ENCODE measurements around the gene FAM216A.

FAM216A gene

DNA sequence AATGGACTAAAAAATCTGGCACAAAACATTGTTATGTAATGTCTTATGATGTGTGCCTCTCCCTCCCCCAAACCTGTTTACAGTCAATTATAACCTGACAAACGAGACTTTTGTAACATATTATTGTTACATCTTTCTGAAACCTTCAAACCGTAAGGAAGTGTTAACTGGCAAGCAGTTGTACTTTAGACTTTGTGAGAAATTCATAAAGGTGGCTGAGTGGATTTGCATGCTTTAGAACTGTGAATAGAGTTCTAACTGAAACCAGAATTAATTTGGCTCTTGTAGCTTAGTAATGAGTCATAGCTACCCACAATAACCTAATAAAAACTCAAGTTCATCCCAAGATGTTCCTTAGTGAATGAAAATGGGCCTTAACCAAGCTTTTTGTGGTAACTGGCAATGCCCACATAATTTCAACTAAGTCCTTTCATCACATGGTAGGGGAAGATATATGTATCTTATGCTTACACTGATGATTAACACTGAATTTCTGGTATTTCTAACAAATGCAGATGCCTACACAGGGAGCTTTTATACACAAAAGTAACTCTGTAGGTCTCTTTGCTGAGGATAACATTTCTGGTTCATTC, 63.2 kb downstream of the FAM216A start:
- no peak for TF ChIP-seq GATA2 (IDR thresholded peaks at IDR 0.05; ENCODE audit: low read depth, low read length)
- TF ChIP-seq GATA3 (IDR thresholded peaks at IDR 0.05; ENCODE audit: low read depth, low read length), result no peak

DNA sequence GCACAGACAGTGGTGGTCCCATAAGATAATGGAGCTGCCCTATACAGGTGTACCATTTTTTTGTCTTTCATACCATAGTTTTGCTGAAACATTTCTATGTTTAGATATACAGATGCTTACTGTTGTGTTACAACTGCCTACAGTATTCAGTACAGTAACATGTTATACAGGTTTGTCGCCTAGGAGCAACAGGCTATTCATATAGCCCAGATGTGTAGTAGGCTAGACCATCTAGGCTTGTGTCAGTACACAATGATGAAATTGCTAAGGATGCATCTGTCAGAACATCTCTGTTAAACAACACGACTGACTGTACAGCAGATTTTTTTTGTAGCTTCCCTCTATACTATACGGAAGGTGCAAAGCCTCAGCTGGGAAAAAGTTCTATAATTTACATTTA, 64.0 kb downstream of the FAM216A start:
- TF ChIP-seq GATA3 (IDR thresholded peaks at IDR 0.05; ENCODE audit: low read depth, low read length) (no peak), GATA2 (IDR thresholded peaks at IDR 0.05; ENCODE audit: low read depth, low read length) (no peak)

DNA sequence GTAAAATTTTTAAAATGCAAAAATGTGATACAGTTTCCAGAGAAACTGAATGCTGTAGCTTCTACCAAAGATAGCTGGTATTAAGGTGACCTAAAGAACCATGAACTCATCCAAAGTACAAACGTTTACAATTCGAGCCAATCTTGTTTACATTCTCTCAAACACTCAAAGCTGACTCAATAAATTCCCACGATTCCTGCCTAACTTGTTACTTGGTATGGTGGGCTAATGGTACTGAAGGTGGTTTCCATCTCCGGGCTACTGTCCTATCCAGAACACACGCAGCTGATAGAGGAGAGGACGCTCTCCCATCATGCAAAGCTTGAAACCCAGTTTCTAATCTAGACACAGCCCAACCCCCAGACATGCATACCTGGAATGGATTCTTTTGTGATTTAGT, 65.0 kb downstream of the FAM216A start:
- TF ChIP-seq GATA3 (IDR thresholded peaks at IDR 0.05; ENCODE audit: low read depth, low read length), result no peak
- no peak for TF ChIP-seq GATA2 (IDR thresholded peaks at IDR 0.05; ENCODE audit: low read depth, low read length)

DNA sequence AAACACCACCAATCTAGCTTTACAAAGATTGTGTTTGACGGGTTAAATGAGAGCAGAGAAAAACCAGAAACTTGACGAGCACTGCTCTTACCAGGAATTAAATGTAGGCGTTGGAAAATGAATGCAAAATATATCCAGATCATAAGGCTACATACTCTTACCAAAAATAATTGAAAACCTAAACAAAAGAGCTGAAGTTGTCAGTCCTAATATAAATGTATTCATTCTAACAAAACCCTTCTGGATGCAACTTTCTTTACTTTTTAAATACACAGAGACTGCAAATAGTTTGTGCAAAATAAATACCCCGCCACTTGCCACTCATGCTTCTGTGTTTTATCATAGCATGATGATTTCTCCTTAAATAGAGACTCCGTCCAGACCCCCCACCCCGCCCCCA, 66.2 kb downstream of the FAM216A start:
- TF ChIP-seq GATA3 (IDR thresholded peaks at IDR 0.05; ENCODE audit: low read depth, low read length) (no peak), GATA2 (IDR thresholded peaks at IDR 0.05; ENCODE audit: low read depth, low read length) (no peak)

DNA sequence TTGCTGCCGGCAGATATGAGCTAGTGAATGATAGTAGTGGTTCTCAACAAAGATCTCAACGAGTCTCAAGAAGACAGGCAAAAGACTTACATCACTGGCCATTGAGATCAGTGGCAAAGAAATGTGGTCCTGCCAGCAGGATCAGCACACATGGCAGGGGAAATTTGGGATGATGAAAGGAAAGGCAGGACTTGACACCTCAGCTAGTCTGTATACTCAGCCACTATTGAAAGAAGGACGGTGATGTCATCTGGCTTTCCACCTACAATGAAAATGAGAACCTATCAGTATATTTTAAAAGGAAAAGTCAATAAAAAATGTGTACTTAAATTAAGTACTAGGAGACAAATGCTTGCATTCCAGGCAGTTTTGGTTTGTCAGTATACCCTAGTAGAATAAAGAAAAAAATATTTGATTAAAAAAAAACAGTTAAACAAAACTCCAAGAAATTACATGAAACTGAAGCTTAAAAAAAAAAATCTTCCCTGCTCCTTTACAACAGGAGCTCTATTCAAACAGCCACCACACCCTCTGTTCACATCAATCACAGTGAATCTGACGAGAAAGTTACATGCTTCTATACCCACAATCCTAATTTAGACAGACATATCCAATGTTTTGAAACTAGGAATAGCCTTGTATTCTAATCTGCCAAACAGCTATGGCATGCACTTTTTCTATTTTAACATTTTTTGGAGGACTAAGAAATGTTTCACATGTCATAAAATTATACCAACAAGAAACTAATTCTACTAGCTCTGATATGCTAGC, 68.4 kb downstream of the FAM216A start:
- no peak for TF ChIP-seq GATA2 (IDR thresholded peaks at IDR 0.05; ENCODE audit: low read depth, low read length)
- TF ChIP-seq GATA3 (IDR thresholded peaks at IDR 0.05; ENCODE audit: low read depth, low read length), result no peak

DNA sequence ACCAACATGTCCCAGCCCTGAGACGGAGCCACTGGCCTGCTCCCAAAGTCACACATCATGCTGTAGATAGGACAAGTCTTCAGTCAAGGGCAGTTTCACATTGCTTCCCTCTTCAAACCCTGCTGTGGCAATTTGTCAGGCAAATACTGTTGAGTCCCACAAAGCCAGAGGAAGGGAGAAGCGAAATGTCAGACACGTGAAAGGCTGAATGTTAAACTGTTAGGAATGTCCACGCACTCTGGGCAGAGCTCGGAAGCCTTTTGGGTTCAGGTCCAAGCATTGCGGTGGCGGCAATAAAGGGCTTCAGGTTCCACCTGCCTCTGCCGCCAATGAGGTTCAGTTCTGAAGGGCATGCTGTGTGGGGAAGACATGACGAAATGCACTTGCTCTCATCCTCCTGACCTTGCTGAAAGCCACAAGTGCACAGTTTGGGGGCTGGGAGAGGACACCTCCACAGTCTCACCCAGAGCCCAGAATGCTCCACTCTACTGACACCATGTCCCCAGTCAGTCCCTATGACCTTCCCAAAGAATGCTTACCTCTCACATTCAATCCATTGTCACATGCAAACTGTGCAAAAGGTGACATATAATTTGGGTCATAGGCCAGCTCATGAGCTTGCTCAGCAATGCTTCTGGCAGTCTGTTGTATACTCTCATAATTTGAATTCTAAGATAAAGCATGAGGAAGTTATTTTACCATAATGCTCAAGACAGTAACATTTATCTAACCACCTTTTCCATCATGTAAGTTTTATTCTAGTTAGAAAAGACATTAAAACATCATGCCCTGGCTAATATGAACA, 69.2 kb downstream of the FAM216A start:
- no peak for TF ChIP-seq GATA2 (IDR thresholded peaks at IDR 0.05; ENCODE audit: low read depth, low read length)
- TF ChIP-seq GATA3 (IDR thresholded peaks at IDR 0.05; ENCODE audit: low read depth, low read length), result no peak

DNA sequence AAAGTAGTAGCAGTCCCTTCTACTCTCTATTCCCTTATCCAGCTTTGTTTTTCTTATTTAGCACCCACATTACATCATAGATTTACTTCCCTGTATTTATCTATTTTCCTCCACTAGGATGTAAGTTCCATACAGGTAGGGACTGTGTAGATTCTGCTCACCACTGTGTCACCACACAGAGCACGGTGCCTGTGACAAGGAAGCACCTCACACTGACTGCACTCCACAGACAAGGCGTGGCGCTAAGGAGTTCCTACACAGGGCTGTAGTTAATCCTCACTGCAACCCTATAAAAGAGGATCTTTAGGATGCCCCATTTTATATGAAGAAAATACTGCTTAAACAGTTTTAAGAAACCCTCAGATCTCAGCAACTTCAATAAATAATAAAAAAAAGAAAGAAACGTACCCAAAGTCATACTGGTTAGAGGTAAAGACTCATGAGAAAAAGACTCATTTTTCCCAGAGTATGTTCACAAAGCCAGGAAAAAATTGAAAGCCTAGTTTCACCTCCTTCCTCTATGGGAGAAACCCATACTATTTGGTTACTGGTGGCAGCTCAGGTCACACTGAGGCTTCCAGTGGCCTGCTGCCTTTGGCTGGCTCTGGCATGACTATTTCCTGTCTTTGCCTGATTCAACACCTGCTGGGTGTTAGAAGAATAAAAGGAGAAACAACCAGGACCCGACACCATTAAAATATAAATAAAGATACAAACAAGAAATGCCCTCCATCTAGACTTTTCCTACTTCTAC, 70.4 kb downstream of the FAM216A start:
- TF ChIP-seq GATA3 (IDR thresholded peaks at IDR 0.05; ENCODE audit: low read depth, low read length), result no peak
- no peak for TF ChIP-seq GATA2 (IDR thresholded peaks at IDR 0.05; ENCODE audit: low read depth, low read length)
